HepG2 (cell line): Measurements from ENCODE around the gene ADAMTS14. TPM values are rescaled to one million over a fixed set of nuclear protein-coding genes. Genes with fewer than 3 reads are reported as not detected.

Experiments used
- ATAC-seq: fragments of 200-7000 bp; cut with Tn5 transposase; 3 replicates; pipeline ENCODE4 v1.9.1; 2020; ENCODE audit warnings: mild to moderate bottlenecking, moderate library complexity
- BruUV-seq: library from RNA; stranded (reverse); fragments of 400-500 nt; replicated peaks from 2 replicates; lab custom pipeline; 2021; lab: Mats Ljungman, UMichigan
- CTCF ChIA-PET: fragments of 300-600 bp; formaldehyde crosslinking; extraction: SDS; loops from one replicate; lab custom pipeline; 2021; ENCODE audit warnings: low total read pairs, inconsistent platforms, low intra/inter-chr PET ratio; lab: Yijun Ruan, JAX
- POLR2A ChIA-PET: fragments of 350-600 bp; sonication (Branson Sonifier 250); formaldehyde crosslinking; loops from one replicate; lab custom pipeline; 2020; ENCODE audit warnings: antibody characterized with exemption, inconsistent platforms; lab: Yijun Ruan, JAX
- DNase-seq: peaks from one replicate; pipeline ENCODE4 v3.0.0-alpha.2; 2015; ENCODE audit warnings: low spot score
- FAIRE-seq: peaks from 3 replicates; lab custom pipeline; 2011; peaks lifted over from hg19 to GRCh38; lab: Jason Lieb, UNC
- H2AFZ ChIP-seq: one replicate; pipeline ENCODE4 v1.6.1; 2011; ENCODE audit warnings: low read length, inconsistent platforms
- H3K27ac ChIP-seq: fragments of 300-600 bp; 3 replicates; pipeline ENCODE4 v1.8.0; 2011; ENCODE audit warnings: mixed run types, mild to moderate bottlenecking, mixed read lengths, low read length, inconsistent platforms; ENCODE audit not compliant: insufficient read depth; ENCODE audit errors: extremely low read length
- H3K27me3 ChIP-seq, 2 experiments: fragments of 200-600 bp in 1 of 2; 2 replicates in 1 of 2; 3 replicates in 1 of 2; pipeline versions ENCODE4 v1.6.0 to v1.8.0; 2011; ENCODE audit warnings: low read length in 2 of 2, mild to moderate bottlenecking in 2 of 2, moderate library complexity in 2 of 2, inconsistent platforms in 1 of 2; ENCODE audit not compliant: insufficient read depth in 2 of 2, control insufficient read depth in 1 of 2
- H3K36me3 ChIP-seq, 2 experiments: fragments of 200-600 bp in 1 of 2; replicated peaks in 1 of 2; 2 replicates in 1 of 2; 3 replicates in 1 of 2; pipeline versions ENCODE4 v1.5.1 to v1.8.0; 2011; ENCODE audit warnings: low read length in 2 of 2, inconsistent platforms in 1 of 2; ENCODE audit not compliant: insufficient read depth in 2 of 2, control insufficient read depth in 1 of 2
- H3K4me1 ChIP-seq: 2 replicates; pipeline ENCODE4 v1.5.1; 2012; ENCODE audit warnings: low read length, inconsistent platforms; ENCODE audit not compliant: insufficient read depth
- H3K4me2 ChIP-seq: 2 replicates; pipeline ENCODE4 v1.6.0; 2011; ENCODE audit warnings: low read depth, low read length, inconsistent platforms
- H3K4me3 ChIP-seq, 3 experiments: fragments of 200-600 bp in 1 of 3; sonication (generic), shearing (Covaris generic) in 1 of 3; replicated peaks in 1 of 3; 2 replicates each; pipeline ENCODE4 v1.5.1; 2011 to 2016; ENCODE audit warnings: low read length in 3 of 3, inconsistent platforms in 2 of 3, low read depth in 2 of 3, mild to moderate bottlenecking in 2 of 3, control low read depth in 1 of 3, mixed read lengths in 1 of 3; ENCODE audit not compliant: insufficient read depth in 1 of 3
- H3K79me2 ChIP-seq: one replicate; pipeline ENCODE4 v1.6.1; 2011; ENCODE audit warnings: low read length, inconsistent platforms; ENCODE audit not compliant: insufficient read depth
- H3K9ac ChIP-seq: 2 replicates; pipeline ENCODE4 v1.6.0; 2011; ENCODE audit warnings: mild to moderate bottlenecking, low read depth, low read length, inconsistent platforms; ENCODE audit not compliant: insufficient read depth
- H3K9me3 ChIP-seq: 2 replicates; pipeline ENCODE4 v1.5.1; 2012; ENCODE audit warnings: mild to moderate bottlenecking, low read length
- H4K20me1 ChIP-seq: 2 replicates; pipeline ENCODE4 v1.6.0; 2011; ENCODE audit warnings: inconsistent platforms, mild to moderate bottlenecking, low read length, moderate library complexity; ENCODE audit not compliant: insufficient read depth
- CREM ChIP-seq, 2 experiments: sonication (generic) in 1 of 2; formaldehyde crosslinking in 1 of 2; IDR thresholded peaks; 2 replicates each; pipeline versions ENCODE4 v1.4.0 to v1.6.1; 2016 to 2020; ENCODE audit warnings: antibody characterized with exemption in 1 of 2, mild to moderate bottlenecking in 1 of 2, missing genetic modification reagents in 1 of 2
- KDM4B ChIP-seq: sonication (generic); formaldehyde crosslinking; IDR thresholded peaks from 2 replicates; pipeline ENCODE4 v1.4.0; 2020; ENCODE audit warnings: missing genetic modification reagents
- MAFF ChIP-seq: IDR thresholded peaks from 2 replicates; pipeline ENCODE4 v1.6.1; 2011; ENCODE audit warnings: low read depth, low read length, improper control_type of control experiment
- PITX1 ChIP-seq: sonication (generic); formaldehyde crosslinking; IDR thresholded peaks from 2 replicates; pipeline ENCODE4 v1.5.1; 2020; ENCODE audit warnings: mild to moderate bottlenecking, missing genetic modification reagents
- TRIM24 ChIP-seq: sonication (generic); formaldehyde crosslinking; IDR thresholded peaks from 2 replicates; pipeline ENCODE4 v1.8.0; 2022; ENCODE audit warnings: mild to moderate bottlenecking, missing genetic modification reagents
- ZBTB20 ChIP-seq: sonication (generic); formaldehyde crosslinking; IDR thresholded peaks from 2 replicates; pipeline ENCODE4 v1.8.1; 2023; ENCODE audit warnings: missing genetic modification reagents, low read depth, mild to moderate bottlenecking, borderline replicate concordance
- ZFYVE20 ChIP-seq: sonication (generic); formaldehyde crosslinking; IDR thresholded peaks from 2 replicates; pipeline ENCODE4 v1.8.0; 2023; ENCODE audit warnings: low read depth, mild to moderate bottlenecking, moderate library complexity, missing genetic modification reagents, borderline replicate concordance
- ZIK1 ChIP-seq: sonication (generic); formaldehyde crosslinking; IDR thresholded peaks from 2 replicates; pipeline ENCODE4 v1.5.0; 2020; ENCODE audit warnings: mild to moderate bottlenecking, low read depth, missing genetic modification reagents, borderline replicate concordance
- ZNF431 ChIP-seq: sonication (generic); formaldehyde crosslinking; IDR thresholded peaks from 2 replicates; pipeline ENCODE4 v1.9.0; 2022; ENCODE audit warnings: missing genetic modification reagents, low read depth, mild to moderate bottlenecking, borderline replicate concordance
- ZNF441 ChIP-seq: sonication (generic); formaldehyde crosslinking; IDR thresholded peaks from 2 replicates; pipeline ENCODE4 v1.7.0; 2021; ENCODE audit warnings: missing genetic modification reagents, borderline replicate concordance
- ZNF530 ChIP-seq: sonication (generic); formaldehyde crosslinking; IDR thresholded peaks from 2 replicates; pipeline ENCODE4 v1.5.0; 2020; ENCODE audit warnings: low read depth, mild to moderate bottlenecking, missing genetic modification reagents
- ZNF883 ChIP-seq: sonication (generic); formaldehyde crosslinking; IDR thresholded peaks from 2 replicates; pipeline ENCODE4 v1.5.1; 2020; ENCODE audit warnings: mild to moderate bottlenecking, missing genetic modification reagents; ENCODE audit errors: not compliant biosample characterization
- WGBS: methylation state at CpG from one replicate; pipeline ENCODE4 v1.1.6; 2017; ENCODE audit warnings: low lambda C conversion rate; 5-methylcytosine and 5-hydroxymethylcytosine counted together
- in situ Hi-C: cut with HindIII; loops from 2 replicates; pipeline ENCODE4 v1.10.0; 2017; ENCODE audit warnings: low pct_unique_long_range_greater_than_20kb; ENCODE audit not compliant: extremely low pct_ligation_motif_present
- intact Hi-C: fragments of 100-400 bp; cut with micrococcal nuclease; formaldehyde crosslinking; loops from one replicate; pipeline ENCODE4 v1.10.0; 2022; ENCODE audit not compliant: unreplicated experiment
- polyA plus RNA-seq, 8 experiments: library from polyadenylated mRNA; depleted of rRNA in 3 of 8; stranded (reverse) in 7 of 8; unstranded in 1 of 8; fragments of >200 nt; fragmentation: Illumina TruSeq in 4 of 8; extraction: Trizol in 4 of 8; gene quantifications; 2 replicates each; pipeline versions ENCODE4 v1.2.1 to v1.2.3, GENCODE V29; 2011 to 2016; ENCODE audit warnings: low read depth in 4 of 8, missing spikeins in 1 of 8, mixed read lengths in 1 of 8; ENCODE audit not compliant: insufficient read depth in 1 of 8
- total RNA-seq, 5 experiments: library from RNA; depleted of rRNA; stranded (reverse); fragments of >200 nt; fragmentation: Illumina TruSeq; extraction: Trizol; gene quantifications; 2 replicates each; pipeline ENCODE4 v1.2.3, GENCODE V29; 2016; ENCODE audit warnings: low read depth in 1 of 5
- TF ChIP-seq, protein P1 (sequence below): sonication (generic); formaldehyde crosslinking; IDR thresholded peaks from 2 replicates; pipeline ENCODE4 v1.4.0; 2020; ENCODE audit warnings: missing genetic modification reagents
- TF ChIP-seq, protein P2 (sequence below): sonication (generic); formaldehyde crosslinking; IDR thresholded peaks from 2 replicates; pipeline ENCODE4 v1.5.0; 2020; ENCODE audit warnings: mild to moderate bottlenecking, missing genetic modification reagents, borderline replicate concordance
- TF ChIP-seq, protein P3 (sequence below): IDR thresholded peaks from 2 replicates; pipeline ENCODE4 v1.6.1; 2012; ENCODE audit warnings: inconsistent platforms
- TF ChIP-seq, protein P4 (sequence below): sonication (generic); formaldehyde crosslinking; IDR thresholded peaks from 2 replicates; pipeline ENCODE4 v1.5.0; 2020; ENCODE audit warnings: missing genetic modification reagents
- TF ChIP-seq, protein P5 (sequence below): sonication (generic); formaldehyde crosslinking; IDR thresholded peaks from 2 replicates; pipeline ENCODE4 v1.8.1; 2023; ENCODE audit warnings: mild to moderate bottlenecking, moderate library complexity, missing genetic modification reagents
- TF ChIP-seq, protein P6 (sequence below): sonication (generic); formaldehyde crosslinking; IDR thresholded peaks from 2 replicates; pipeline ENCODE4 v1.4.0; 2020; ENCODE audit warnings: missing genetic modification reagents

Gene ADAMTS14
- total and polyA plus RNA-seq, 2 of the 13 experiments (the other 11 are each of a cell fraction or from before 2014, with no cell fraction given): 0.04 to 0.07 TPM

- CTCF ChIA-PET: no interaction called here
- POLR2A ChIA-PET: no interaction called here
- Histone ChIP-seq H3K9me3 (no peaks in the 10 kb centered on the region), H3K4me3 (no peak overlapping the region), H3K27me3 (no peaks in the 10 kb centered on the region), H3K9ac (no peak overlapping the region), H3K27ac (no peak overlapping the region), H2AFZ (no peak overlapping the region), H4K20me1 (no peaks in the 10 kb centered on the region), H3K36me3 (no peaks in the 10 kb centered on the region), H3K79me2 (no peaks in the 10 kb centered on the region), H3K4me1 (peaks cover 43% of the 10 kb centered on the region), H3K4me2 (no peak overlapping the region)
- no peak for FAIRE-seq
- in situ Hi-C loops (no loop called here), intact Hi-C loops (no loop called here)
- BruUV-seq: no TSS peak
- ATAC-seq: no peak
- no peak for DNase-seq
- WGBS: 100% methylated on average over 1 of the region's 12 CpGs
- TF ChIP-seq, protein P1, sequence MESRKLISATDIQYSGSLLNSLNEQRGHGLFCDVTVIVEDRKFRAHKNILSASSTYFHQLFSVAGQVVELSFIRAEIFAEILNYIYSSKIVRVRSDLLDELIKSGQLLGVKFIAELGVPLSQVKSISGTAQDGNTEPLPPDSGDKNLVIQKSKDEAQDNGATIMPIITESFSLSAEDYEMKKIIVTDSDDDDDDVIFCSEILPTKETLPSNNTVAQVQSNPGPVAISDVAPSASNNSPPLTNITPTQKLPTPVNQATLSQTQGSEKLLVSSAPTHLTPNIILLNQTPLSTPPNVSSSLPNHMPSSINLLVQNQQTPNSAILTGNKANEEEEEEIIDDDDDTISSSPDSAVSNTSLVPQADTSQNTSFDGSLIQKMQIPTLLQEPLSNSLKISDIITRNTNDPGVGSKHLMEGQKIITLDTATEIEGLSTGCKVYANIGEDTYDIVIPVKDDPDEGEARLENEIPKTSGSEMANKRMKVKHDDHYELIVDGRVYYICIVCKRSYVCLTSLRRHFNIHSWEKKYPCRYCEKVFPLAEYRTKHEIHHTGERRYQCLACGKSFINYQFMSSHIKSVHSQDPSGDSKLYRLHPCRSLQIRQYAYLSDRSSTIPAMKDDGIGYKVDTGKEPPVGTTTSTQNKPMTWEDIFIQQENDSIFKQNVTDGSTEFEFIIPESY (CRISPR knock-in tag): no peak
- TF ChIP-seq ZFYVE20 (CRISPR knock-in tag): no peak
- TF ChIP-seq ZIK1 (CRISPR knock-in tag): no peak
- no peak for TF ChIP-seq KDM4B (CRISPR knock-in tag)
- TF ChIP-seq, protein P2, sequence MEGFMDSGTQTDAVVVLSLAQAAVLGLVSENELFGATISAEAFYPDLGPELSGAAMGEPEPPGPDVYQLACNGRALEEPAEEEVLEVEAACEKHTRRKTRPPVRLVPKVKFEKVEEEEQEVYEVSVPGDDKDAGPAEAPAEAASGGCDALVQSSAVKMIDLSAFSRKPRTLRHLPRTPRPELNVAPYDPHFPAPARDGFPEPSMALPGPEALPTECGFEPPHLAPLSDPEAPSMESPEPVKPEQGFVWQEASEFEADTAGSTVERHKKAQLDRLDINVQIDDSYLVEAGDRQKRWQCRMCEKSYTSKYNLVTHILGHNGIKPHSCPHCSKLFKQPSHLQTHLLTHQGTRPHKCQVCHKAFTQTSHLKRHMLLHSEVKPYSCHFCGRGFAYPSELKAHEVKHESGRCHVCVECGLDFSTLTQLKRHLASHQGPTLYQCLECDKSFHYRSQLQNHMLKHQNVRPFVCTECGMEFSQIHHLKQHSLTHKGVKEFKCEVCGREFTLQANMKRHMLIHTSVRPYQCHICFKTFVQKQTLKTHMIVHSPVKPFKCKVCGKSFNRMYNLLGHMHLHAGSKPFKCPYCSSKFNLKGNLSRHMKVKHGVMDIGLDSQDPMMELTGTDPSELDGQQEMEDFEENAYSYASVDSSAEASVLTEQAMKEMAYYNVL (CRISPR knock-in tag): no peak
- no peak for TF ChIP-seq CREM (IDR thresholded peaks at IDR 0.05)
- no peak for TF ChIP-seq CREM (CRISPR knock-in tag; IDR thresholded peaks at IDR 0.05)
- TF ChIP-seq ZNF441 (CRISPR knock-in tag): no peak
- TF ChIP-seq ZNF431 (CRISPR knock-in tag): no peak
- TF ChIP-seq TRIM24 (CRISPR knock-in tag): no peak
- TF ChIP-seq ZNF883 (CRISPR knock-in tag): no peak
- TF ChIP-seq, protein P3, sequence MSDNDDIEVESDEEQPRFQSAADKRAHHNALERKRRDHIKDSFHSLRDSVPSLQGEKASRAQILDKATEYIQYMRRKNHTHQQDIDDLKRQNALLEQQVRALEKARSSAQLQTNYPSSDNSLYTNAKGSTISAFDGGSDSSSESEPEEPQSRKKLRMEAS: no peak
- no peak for TF ChIP-seq MAFF
- TF ChIP-seq, protein P4, sequence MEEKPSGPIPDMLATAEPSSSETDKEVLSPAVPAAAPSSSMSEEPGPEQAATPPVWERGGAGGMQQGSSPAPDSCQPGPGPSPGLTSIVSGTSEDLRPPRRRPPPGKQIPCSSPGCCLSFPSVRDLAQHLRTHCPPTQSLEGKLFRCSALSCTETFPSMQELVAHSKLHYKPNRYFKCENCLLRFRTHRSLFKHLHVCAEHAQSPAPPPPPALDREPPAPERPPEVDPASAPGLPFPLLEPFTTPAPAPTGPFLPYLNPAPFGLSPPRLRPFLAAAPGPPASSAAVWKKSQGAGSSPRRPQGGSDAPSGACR: no peak
- TF ChIP-seq ZNF530 (CRISPR knock-in tag): no peak
- TF ChIP-seq, protein P5, sequence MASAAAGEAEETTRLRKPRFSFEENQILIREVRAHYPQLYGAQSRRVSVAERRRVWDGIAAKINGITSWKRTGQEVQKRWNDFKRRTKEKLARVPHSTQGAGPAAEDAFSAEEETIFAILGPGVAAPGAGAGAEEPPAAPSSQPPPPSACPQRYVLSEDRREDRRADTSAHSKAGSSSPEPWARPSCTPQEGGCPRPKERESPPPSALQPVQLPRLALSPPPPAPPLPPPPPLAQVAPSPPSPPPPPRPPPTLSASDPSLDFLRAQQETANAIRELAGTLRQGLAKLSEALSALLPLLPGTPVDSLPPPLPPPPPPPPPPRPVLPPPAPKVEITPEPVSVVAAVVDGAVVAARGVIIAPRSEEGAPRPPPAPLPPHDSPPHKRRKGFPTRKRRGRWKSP: no peak
- TF ChIP-seq PITX1 (CRISPR knock-in tag): no peak
- no peak for TF ChIP-seq ZBTB20 (CRISPR knock-in tag)
- TF ChIP-seq, protein P6, sequence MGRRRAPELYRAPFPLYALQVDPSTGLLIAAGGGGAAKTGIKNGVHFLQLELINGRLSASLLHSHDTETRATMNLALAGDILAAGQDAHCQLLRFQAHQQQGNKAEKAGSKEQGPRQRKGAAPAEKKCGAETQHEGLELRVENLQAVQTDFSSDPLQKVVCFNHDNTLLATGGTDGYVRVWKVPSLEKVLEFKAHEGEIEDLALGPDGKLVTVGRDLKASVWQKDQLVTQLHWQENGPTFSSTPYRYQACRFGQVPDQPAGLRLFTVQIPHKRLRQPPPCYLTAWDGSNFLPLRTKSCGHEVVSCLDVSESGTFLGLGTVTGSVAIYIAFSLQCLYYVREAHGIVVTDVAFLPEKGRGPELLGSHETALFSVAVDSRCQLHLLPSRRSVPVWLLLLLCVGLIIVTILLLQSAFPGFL (CRISPR knock-in tag): no peak
Measured at GRCh38 chr10:70738761-70739121, 66.4 kb downstream of the ADAMTS14 start.
